Erythroblast (primary cell): ENCODE results near the gene FAM200B.

Experiments
- DNase-seq, 2 experiments: peaks; one replicate each; lab custom pipeline; 2025; lab: John Stamatoyannopoulos, UW
- GATA1 ChIP-seq: IDR thresholded peaks from 2 replicates; pipeline ENCODE4 v1.6.1; 2011; ENCODE audit warnings: low read depth, mild to moderate bottlenecking, control low read depth, low read length, moderate library complexity
- POLR2A ChIP-seq: IDR thresholded peaks from 2 replicates; pipeline ENCODE4 v1.6.1; 2011; ENCODE audit warnings: mild to moderate bottlenecking, low read length

FAM200B gene

GRCh38 chr4:15657366-15657765 is 24.3 kb upstream of the FAM200B start:
- no peak for TF ChIP-seq POLR2A
- no peak for TF ChIP-seq GATA1

GRCh38 chr4:15658136-15658770 is 23.4 kb upstream of the FAM200B start:
- TF ChIP-seq POLR2A (no peak), GATA1 (no peak)
- DNase-seq: no peak

More at GRCh38 chr4:15657366-15657765, 24.3 kb upstream of the FAM200B start:
- DNase-seq: no peak

- no peak for DNase-seq
- TF ChIP-seq GATA1 (no peak), POLR2A (no peak)
These were observed 22.8 kb upstream of the FAM200B start for GRCh38 chr4:15658781-15659180.

DNA sequence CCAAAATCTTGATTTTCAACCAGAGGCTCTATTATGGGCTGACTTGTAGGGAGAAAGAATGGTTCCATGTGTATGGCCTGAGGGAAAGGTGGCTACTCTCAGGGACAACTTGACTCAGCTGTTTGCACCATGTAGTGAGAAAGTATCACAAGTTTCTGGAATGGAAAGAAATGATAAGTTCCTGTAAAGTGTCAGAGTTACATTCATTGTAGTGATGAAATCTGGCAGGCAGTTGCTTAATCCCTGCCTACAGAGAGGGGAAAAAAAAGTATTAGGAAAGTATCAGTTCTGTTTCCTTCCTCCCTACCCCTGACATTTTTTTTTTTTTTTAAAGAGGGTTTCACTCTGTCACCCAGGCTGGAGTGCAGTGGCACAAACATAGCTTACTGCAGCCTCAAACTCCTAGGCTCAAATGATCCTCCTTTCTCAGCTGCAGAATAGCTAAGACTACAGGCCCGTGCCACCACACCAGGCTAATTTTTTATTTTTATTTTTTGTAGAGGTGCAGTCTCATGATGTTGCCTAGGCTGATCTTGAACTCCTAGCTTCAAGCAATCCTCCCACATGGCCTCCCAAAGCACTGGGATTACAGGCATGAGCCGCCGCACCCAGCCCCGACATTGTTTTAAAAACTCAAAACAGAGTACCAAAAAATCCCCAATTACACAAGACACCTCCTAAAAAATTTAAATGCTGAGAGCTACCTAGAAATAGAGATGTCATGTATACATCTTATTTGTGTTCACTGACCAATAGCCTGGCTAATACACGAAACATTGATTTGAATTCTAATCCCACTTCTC is 21.7 kb upstream of the FAM200B start:
- DNase-seq: no peak
- TF ChIP-seq POLR2A (no peak), GATA1 (no peak)

DNA sequence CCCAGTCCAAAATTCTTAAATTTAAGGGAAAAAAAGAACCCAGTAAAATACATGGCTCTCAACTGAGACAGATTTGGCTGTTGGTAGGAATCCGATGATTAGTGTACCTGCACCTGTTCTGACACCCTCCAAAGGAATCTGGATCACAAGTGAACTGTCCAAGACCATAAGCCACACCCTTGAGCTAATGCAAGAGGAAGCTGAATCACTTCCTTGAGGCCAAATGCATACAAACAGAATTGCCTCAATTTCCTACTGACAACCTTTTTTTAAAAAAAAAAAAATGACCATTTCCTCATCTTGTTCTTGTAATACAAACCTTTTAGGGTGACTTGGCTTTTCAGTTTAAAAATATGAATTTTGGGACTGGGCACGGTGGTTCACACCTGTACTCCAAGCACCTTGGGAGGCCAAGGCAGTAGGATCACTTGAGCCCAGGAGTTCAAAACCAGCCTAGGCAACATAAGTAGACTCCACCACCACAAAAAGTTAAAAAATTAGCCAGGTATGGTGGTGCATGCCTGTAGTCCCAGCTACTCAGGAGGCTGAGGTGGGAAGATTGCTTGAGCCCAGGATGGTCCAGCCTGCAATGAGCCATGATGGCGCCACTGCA is 15.8 kb upstream of the FAM200B start:
- DNase-seq: no peak
- TF ChIP-seq GATA1: no peak
- no peak for TF ChIP-seq POLR2A

DNA sequence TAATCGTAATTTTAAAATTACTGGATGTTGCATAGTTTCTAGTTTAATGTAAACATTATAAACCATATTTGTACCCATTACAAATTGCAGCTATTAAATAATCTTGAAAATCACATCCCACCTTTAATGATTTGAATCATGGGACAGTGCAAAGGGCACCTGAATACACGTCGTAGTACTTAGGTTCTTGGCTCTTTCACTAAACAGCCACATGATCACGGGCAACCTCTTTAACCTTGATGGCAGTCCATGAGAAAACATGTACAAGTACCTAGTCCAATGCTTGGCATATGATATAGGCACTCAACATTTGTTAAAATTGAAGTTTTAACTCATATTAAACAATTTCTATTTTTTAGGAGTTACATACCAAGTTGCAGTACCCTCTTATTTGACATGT is 14.6 kb upstream of the FAM200B start:
- DNase-seq: no peak
- no peak for TF ChIP-seq POLR2A
- no peak for TF ChIP-seq GATA1

GRCh38 chr4:15668566-15669435 is 12.8 kb upstream of the FAM200B start:
- DNase-seq: no peak
- TF ChIP-seq POLR2A (no peak), GATA1 (no peak)

GRCh38 chr4:15670576-15670975 is 11.1 kb upstream of the FAM200B start:
- no peak for DNase-seq
- TF ChIP-seq GATA1 (no peak), POLR2A (no peak)

GRCh38 chr4:15672101-15672500 is 9.5 kb upstream of the FAM200B start:
- TF ChIP-seq POLR2A: no peak
- TF ChIP-seq GATA1: no peak
- no peak for DNase-seq

DNA sequence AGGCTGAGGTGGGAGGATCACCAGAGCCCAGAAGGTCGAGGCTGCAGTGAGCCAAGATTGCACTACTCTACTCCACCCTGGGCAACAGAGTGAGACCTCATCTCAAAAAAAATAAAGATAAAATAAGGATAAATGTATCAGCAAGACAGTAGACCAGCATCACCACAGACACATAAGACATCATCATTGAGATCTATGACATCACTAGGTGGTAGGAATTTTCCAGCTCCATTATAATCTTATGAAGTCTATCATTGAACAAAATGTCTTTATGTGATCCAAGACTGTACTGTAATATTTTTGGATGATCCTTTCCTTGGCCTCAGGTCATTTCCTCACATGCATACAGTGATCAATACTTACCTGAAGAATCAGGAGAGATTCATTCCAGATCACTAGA is 8.3 kb upstream of the FAM200B start:
- TF ChIP-seq POLR2A: no peak
- TF ChIP-seq GATA1: no peak
- no peak for DNase-seq

DNA sequence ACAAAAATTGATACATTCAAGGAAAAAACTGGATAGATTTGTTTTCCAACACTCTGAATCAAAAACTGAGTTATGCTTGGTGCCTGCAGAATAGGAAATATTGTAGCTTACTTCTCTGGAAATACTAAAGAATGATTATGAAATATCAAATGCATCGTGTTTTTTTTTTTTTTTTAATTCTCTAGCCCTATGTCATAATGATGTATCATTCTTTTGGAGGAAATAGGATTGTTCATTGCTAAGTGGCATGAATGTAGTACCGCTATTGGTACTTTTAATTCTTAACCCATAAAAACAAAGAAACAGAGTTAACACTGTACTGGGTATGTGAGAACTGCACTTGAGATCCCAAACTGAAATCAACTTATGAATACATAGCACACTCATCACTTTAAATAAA is 7.6 kb upstream of the FAM200B start:
- TF ChIP-seq POLR2A: no peak
- no peak for TF ChIP-seq GATA1
- DNase-seq: no peak

DNA sequence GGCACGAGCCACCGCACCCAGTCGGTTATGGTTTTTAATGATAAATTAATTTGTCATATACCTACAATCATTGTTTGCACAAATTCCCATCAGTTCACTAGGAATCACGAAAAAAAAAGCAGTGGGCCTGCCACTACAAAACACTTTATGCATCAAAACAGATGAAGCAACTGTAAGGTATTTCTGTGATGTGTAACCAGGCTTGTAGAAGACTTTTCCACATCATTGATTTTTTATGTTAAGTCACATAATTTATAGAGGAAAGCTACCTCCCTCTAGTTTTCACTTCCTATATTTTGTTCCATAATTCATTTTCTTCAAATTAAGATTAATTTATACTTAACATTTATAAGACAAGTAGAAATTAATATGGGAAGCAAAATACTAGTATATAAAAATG is 6.7 kb upstream of the FAM200B start:
- no peak for DNase-seq
- no peak for TF ChIP-seq GATA1
- no peak for TF ChIP-seq POLR2A

DNA sequence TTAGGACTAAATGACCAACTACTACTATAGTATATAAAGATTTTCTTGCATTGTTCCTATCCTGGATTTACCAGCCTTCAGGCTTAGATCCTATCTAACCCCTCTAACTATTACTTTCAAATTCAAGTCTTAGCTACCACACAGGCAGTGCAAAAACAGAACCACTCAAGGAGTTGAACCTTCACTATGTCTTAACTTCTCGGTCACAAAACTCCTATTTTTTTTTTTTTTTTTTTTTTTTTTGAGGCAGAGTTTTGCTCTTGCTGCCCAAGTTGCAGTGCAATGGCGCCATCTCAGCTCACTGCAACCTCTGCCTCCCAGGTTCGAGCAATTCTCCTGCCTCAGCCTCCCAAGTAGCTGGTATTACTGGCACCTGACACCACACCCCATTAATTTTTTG is 6.3 kb upstream of the FAM200B start:
- DNase-seq: no peak
- no peak for TF ChIP-seq GATA1
- no peak for TF ChIP-seq POLR2A

DNA sequence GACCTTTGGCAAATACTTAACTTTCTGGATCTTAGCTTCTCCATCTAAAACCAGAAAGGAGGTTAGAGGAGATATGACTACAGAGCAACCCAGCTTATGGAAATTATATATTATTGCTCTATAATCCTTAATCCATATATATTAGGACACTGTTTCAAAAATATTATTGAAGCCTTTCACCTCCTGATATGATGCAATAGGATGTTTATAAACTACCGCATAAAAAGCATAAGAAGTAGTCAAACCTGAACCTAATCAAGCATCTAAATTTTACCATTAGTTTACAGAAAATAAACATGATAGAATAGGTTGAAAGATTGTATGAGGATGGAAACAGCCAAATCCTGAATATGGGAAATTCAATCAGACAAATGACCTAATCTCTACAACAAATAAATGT is 5.6 kb upstream of the FAM200B start:
- no peak for TF ChIP-seq GATA1
- TF ChIP-seq POLR2A: no peak
- DNase-seq: no peak

- DNase-seq: no peak
- TF ChIP-seq POLR2A (no peak), GATA1 (no peak)
These were observed 4.7 kb upstream of the FAM200B start for GRCh38 chr4:15676899-15677298.
